OCI-LY3 (cell line): ENCODE data around the gene VAT1L.

ENCODE experiments used
- EZH2phosphoT487 ChIP-seq: fragments of 200-600 bp; shearing (Covaris generic); IDR thresholded peaks from 2 replicates; pipeline ENCODE4 v1.6.1; 2018; ENCODE audit warnings: antibody characterized with exemption, mixed run types, low read depth
- TF ChIP-seq, protein P1 (sequence below): fragments of 200-600, 300-600 bp; sonication (generic); IDR thresholded peaks from 2 replicates; pipeline ENCODE4 v1.5.1; 2014; ENCODE audit warnings: antibody characterized with exemption, low read length, low read depth

DNA sequence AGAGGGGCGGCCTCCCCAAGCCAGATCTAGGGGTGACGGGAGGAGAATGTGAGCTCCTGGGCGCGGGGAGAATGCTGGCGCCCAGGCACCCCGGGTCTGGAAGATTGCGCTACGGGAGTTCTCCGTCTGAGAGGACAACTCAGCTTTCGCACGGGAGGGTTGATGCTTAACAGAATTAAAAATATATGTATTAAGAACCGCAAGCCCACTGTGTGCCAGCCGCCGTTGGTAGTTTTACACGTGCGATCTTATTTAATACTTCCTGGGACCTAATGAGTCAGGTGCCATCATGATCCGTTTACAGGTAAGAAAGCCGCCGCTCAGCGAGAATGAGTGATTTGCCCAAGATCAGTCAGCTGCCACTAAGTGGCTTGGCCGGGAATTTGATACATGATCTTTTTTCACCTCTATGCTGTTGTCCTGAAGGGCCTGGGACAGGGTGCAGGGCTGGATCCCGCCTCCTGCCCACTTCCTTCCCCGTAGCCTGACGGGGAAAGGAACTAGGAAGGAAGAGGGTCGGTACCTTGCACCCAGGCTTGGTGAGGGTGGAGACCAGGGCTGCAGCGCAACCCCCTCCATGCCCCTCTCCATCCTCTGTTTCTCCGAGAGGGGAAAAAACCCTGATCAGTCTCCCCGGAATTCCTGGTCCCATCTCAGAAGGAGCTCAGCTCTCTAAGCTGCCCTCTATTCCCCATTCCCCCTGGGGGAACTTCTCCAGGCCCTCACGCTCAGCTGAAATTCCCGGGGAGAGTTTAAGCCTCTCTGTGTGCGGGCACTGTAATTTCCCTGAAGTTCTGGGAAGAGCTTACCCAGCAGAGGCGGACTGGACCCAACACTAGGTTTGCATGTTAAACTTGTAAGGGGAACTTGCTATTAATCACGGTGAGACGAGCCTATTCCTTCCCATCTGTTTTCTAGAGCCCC is 983 bp downstream of the VAT1L start:
- TF ChIP-seq, protein P1, sequence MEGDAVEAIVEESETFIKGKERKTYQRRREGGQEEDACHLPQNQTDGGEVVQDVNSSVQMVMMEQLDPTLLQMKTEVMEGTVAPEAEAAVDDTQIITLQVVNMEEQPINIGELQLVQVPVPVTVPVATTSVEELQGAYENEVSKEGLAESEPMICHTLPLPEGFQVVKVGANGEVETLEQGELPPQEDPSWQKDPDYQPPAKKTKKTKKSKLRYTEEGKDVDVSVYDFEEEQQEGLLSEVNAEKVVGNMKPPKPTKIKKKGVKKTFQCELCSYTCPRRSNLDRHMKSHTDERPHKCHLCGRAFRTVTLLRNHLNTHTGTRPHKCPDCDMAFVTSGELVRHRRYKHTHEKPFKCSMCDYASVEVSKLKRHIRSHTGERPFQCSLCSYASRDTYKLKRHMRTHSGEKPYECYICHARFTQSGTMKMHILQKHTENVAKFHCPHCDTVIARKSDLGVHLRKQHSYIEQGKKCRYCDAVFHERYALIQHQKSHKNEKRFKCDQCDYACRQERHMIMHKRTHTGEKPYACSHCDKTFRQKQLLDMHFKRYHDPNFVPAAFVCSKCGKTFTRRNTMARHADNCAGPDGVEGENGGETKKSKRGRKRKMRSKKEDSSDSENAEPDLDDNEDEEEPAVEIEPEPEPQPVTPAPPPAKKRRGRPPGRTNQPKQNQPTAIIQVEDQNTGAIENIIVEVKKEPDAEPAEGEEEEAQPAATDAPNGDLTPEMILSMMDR = no peak
- TF ChIP-seq EZH2phosphoT487 = no peak
